Nephron progenitor cell (in vitro differentiated cells): ENCODE measurements around the gene IL18BP.

Source experiments
- DNase-seq: peaks from one replicate; pipeline ENCODE4 v3.0.0; 2021
- H3K27ac Mint-ChIP-seq: 2 replicates; pipeline ENCODE4 v1.8.0; 2021; ENCODE audit warnings: mild to moderate bottlenecking, moderate library complexity, mixed read lengths
- H3K27me3 Mint-ChIP-seq: 2 replicates; pipeline ENCODE4 v1.8.0; 2021; ENCODE audit warnings: mild to moderate bottlenecking, low read depth, mixed read lengths; ENCODE audit not compliant: poor library complexity
- H3K36me3 Mint-ChIP-seq: 2 replicates; pipeline ENCODE4 v1.8.0; 2021; ENCODE audit warnings: low read depth, mixed read lengths
- H3K4me1 Mint-ChIP-seq: 2 replicates; pipeline ENCODE4 v1.8.0; 2021; ENCODE audit warnings: mixed read lengths
- H3K4me3 Mint-ChIP-seq: 2 replicates; pipeline ENCODE4 v1.8.0; 2021; ENCODE audit warnings: mild to moderate bottlenecking, moderate library complexity, mixed read lengths
- H3K9me3 Mint-ChIP-seq: 2 replicates; pipeline ENCODE4 v1.8.0; 2021; ENCODE audit warnings: mild to moderate bottlenecking, moderate library complexity, mixed read lengths
- CTCF ChIP-seq: fragments of 200-600 bp; sonication (generic); IDR thresholded peaks from 2 replicates; pipeline ENCODE4 v1.5.0; 2021; ENCODE audit warnings: antibody characterized with exemption

Gene IL18BP

GRCh38 chr11:72001285-72001684, 2.6 kb downstream of the IL18BP start:
- H3K27ac Mint-ChIP-seq: peak overlapping the region; percentile 77
- no peak overlapping the region for H3K4me3 Mint-ChIP-seq
- H3K27me3 Mint-ChIP-seq: no peaks in the 10 kb centered on the region
- no peaks in the 10 kb centered on the region for H3K9me3 Mint-ChIP-seq
- peaks cover 10% of the 10 kb centered on the region for H3K4me1 Mint-ChIP-seq
- no peak for DNase-seq
- TF ChIP-seq CTCF: no peak
- H3K36me3 Mint-ChIP-seq: peaks cover 19% of the 10 kb centered on the region

GRCh38 chr11:72001834-72002591, 3.3 kb downstream of the IL18BP start:
- peaks cover 10% of the 10 kb centered on the region for H3K4me1 Mint-ChIP-seq
- TF ChIP-seq CTCF: no peak
- H3K36me3 Mint-ChIP-seq: peaks cover 27% of the 10 kb centered on the region
- DNase-seq: no peak
- no peaks in the 10 kb centered on the region for H3K27me3 Mint-ChIP-seq
- H3K27ac Mint-ChIP-seq: peak overlapping the region; percentile 91
- H3K9me3 Mint-ChIP-seq: no peaks in the 10 kb centered on the region
- H3K4me3 Mint-ChIP-seq: no peak overlapping the region

DNA sequence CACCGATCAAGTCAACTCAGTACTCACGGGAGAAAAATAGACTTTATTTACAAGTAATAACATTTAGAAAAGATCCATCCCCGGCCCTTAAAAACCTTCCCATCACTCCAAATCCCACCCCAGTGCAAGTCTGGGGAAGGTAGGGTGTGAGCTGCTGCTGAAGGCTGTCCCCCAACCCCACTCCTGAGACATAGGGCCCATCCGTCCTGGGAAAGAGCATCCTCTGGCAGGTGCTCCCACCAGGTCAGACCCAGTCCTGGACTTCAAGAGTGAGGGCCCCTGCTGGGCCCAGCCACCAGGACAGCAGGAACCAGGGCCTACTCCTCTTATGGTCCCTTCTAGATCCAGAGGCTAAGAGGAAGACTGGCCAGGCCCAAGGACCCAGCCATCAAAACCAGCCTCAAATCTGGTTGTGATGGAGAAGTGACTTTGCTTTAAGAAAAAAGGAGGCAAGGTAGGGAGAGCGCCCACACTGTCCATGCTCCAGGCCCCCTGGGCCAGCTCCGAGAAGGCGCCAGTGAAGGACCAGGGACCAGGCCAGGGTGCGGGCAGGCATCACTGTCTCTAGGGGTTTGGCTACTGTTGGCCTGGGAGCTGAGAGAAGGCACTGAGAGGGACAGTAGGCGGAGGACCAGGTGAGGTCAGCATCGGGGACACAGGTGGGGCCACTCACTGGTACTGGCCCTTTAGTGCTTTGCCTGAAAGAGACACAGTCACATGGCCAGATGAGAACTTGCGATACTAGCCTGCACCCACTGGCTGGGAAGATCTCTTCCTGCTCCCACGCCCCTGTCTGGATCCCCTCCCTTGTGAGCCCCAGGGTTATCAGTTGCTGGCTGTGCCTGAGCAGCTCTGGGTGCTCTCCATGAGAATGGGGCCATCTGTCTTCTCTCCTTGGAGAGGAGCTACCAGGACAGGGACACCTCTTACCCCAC, 4.4 kb downstream of the IL18BP start:
- no peak for DNase-seq
- TF ChIP-seq CTCF: no peak
- no peaks in the 10 kb centered on the region for H3K9me3 Mint-ChIP-seq
- H3K4me1 Mint-ChIP-seq: peaks cover 10% of the 10 kb centered on the region
- H3K36me3 Mint-ChIP-seq: peaks cover 37% of the 10 kb centered on the region
- no peaks in the 10 kb centered on the region for H3K27me3 Mint-ChIP-seq
- no peak overlapping the region for H3K4me3 Mint-ChIP-seq
- peak overlapping the region; percentile 91 for H3K27ac Mint-ChIP-seq

DNA sequence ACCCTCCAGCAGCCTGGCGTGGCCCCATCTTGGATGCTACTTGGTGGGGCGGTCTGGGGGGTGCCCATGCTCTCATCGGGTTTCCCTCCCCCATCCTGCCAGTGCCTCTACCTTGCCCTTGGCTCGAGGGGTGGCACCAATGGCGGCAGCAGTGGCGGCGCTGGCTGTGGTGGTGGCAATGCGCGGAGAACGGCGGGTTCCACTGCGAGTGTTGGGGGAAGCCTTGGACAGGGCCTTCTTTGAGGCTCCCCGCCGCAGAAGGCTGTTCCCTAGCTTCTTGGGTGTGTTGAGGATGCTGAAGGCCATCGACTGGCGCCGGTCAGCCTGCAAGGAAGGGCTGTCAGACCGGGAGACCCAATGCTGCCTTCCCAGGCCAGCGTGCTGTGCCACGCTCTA, 5.1 kb downstream of the IL18BP start:
- Mint-ChIP-seq H3K36me3 (peaks cover 43% of the 10 kb centered on the region), H3K4me3 (no peak overlapping the region), H3K9me3 (no peaks in the 10 kb centered on the region), H3K27me3 (no peaks in the 10 kb centered on the region), H3K27ac (peak overlapping the region; percentile 36), H3K4me1 (peaks cover 10% of the 10 kb centered on the region)
- no peak for TF ChIP-seq CTCF
- DNase-seq: no peak

- Mint-ChIP-seq H3K36me3 (peaks cover 43% of the 10 kb centered on the region), H3K27me3 (no peaks in the 10 kb centered on the region), H3K27ac (peak overlapping the region; percentile 74), H3K9me3 (no peaks in the 10 kb centered on the region), H3K4me1 (peaks cover under 1% of the 10 kb centered on the region), H3K4me3 (no peak overlapping the region)
- no peak for DNase-seq
- no peak for TF ChIP-seq CTCF
Measured at GRCh38 chr11:72004515-72005346, 6.0 kb downstream of the IL18BP start.
